RWPE2 (cell line): ENCODE data around the gene CACNA1B.
A peak's percentile ranks its signal among the peaks of the same experiment; 100 is the strongest.

Source experiments
- ATAC-seq: fragments of 200-7000 bp; cut with Tn5 transposase; 3 replicates; pipeline ENCODE4 v1.9.1; 2021; ENCODE audit warnings: low read depth
- DNase-seq: peaks from one replicate; pipeline ENCODE4 v3.0.0-alpha.2; 2020; ENCODE audit warnings: low spot score
- H3K27ac ChIP-seq: fragments of 450-650 bp; 2 replicates; pipeline ENCODE4 v1.5.1; 2017; ENCODE audit warnings: mild to moderate bottlenecking; ENCODE audit not compliant: poor library complexity, severe bottlenecking
- H3K27me3 ChIP-seq: fragments of 250-450 bp; sonication (Bioruptor Pico); 2 replicates; pipeline ENCODE4 v1.5.1; 2021; ENCODE audit warnings: mild to moderate bottlenecking, moderate library complexity; ENCODE audit not compliant: insufficient read depth, poor library complexity, severe bottlenecking
- H3K36me3 ChIP-seq: fragments of 250-450 bp; sonication (Bioruptor Pico); 2 replicates; pipeline ENCODE4 v1.5.1; 2020; ENCODE audit warnings: low read depth, mild to moderate bottlenecking, moderate library complexity
- H3K4me1 ChIP-seq: fragments of 250-450 bp; sonication (Bioruptor Pico); 2 replicates; pipeline ENCODE4 v1.5.1; 2021; ENCODE audit warnings: mild to moderate bottlenecking, moderate library complexity; ENCODE audit not compliant: insufficient read depth, poor library complexity, severe bottlenecking
- H3K4me3 ChIP-seq: fragments of 250-450 bp; sonication (Bioruptor Pico); 2 replicates; pipeline ENCODE4 v1.5.1; 2021; ENCODE audit warnings: mild to moderate bottlenecking, moderate library complexity; ENCODE audit not compliant: severe bottlenecking
- H3K9me3 ChIP-seq: fragments of 250-450 bp; sonication (Bioruptor Pico); 2 replicates; pipeline ENCODE4 v1.5.1; 2021; ENCODE audit warnings: mild to moderate bottlenecking, moderate library complexity; ENCODE audit not compliant: severe bottlenecking
- CTCF ChIP-seq: fragments of 450-650 bp; IDR thresholded peaks from one replicate; pipeline ENCODE4 v1.5.1; 2017; ENCODE audit warnings: mild to moderate bottlenecking, moderate library complexity; ENCODE audit not compliant: poor library complexity, severe bottlenecking

Gene CACNA1B

GRCh38 chr9:138020795-138021182 is 143.2 kb downstream of the CACNA1B start:
- H3K4me3 ChIP-seq, result no peak overlapping the region
- no peak; the same call in 2 of the 3 replicates for ATAC-seq
- no peak overlapping the region for H3K27ac ChIP-seq
- no peak for DNase-seq
- no peaks in the 10 kb centered on the region for H3K9me3 ChIP-seq
- no peak for TF ChIP-seq CTCF
- peaks cover 37% of the 10 kb centered on the region for H3K27me3 ChIP-seq
- H3K4me1 ChIP-seq, result no peaks in the 10 kb centered on the region
- no peaks in the 10 kb centered on the region for H3K36me3 ChIP-seq

GRCh38 chr9:138021251-138022056 is 143.9 kb downstream of the CACNA1B start:
- ATAC-seq (no peak), DNase-seq (no peak)
- Histone ChIP-seq H3K27ac (no peak overlapping the region), H3K4me1 (no peaks in the 10 kb centered on the region), H3K4me3 (no peak overlapping the region), H3K36me3 (no peaks in the 10 kb centered on the region), H3K9me3 (no peaks in the 10 kb centered on the region), H3K27me3 (peaks cover 40% of the 10 kb centered on the region)
- TF ChIP-seq CTCF, result no peak

- H3K9me3 ChIP-seq, result no peaks in the 10 kb centered on the region
- TF ChIP-seq CTCF, result peak; percentile 18
- peak; percentile 48 for DNase-seq
- peaks cover 48% of the 10 kb centered on the region for H3K27me3 ChIP-seq
- H3K27ac ChIP-seq, result no peak overlapping the region
- no peaks in the 10 kb centered on the region for H3K36me3 ChIP-seq
- H3K4me3 ChIP-seq, result no peak overlapping the region
- no peaks in the 10 kb centered on the region for H3K4me1 ChIP-seq
- ATAC-seq, result peak; percentile 33; the same call in 1 of the 3 replicates
Observed at GRCh38 chr9:138022121-138022741, 144.6 kb downstream of the CACNA1B start.

- H3K9me3 ChIP-seq, result no peaks in the 10 kb centered on the region
- H3K27ac ChIP-seq, result no peak overlapping the region
- ATAC-seq (no peak), DNase-seq (no peak)
- no peaks in the 10 kb centered on the region for H3K4me1 ChIP-seq
- peaks cover 50% of the 10 kb centered on the region for H3K27me3 ChIP-seq
- H3K4me3 ChIP-seq, result no peak overlapping the region
- H3K36me3 ChIP-seq, result no peaks in the 10 kb centered on the region
- no peak for TF ChIP-seq CTCF
Observed at GRCh38 chr9:138022756-138023393, 145.3 kb downstream of the CACNA1B start.
